BE2C (cell line): ENCODE data around the gene UBE2U.

Experiments
- DNase-seq: peaks from one replicate; pipeline ENCODE4 v3.0.0-alpha.2; 2020
- H3K27me3 ChIP-seq: fragments of 250-450 bp; sonication (Bioruptor Pico); 2 replicates; pipeline ENCODE4 v1.5.1; 2020; ENCODE audit warnings: mild to moderate bottlenecking
- H3K36me3 ChIP-seq: fragments of 250-450 bp; sonication (Bioruptor Pico); 2 replicates; pipeline ENCODE4 v1.5.1; 2020; ENCODE audit warnings: mild to moderate bottlenecking
- H3K4me1 ChIP-seq: fragments of 250-450 bp; sonication (Bioruptor Pico); 2 replicates; pipeline ENCODE4 v1.5.1; 2020
- H3K4me3 ChIP-seq: 2 replicates; pipeline ENCODE4 v1.5.1; 2011; ENCODE audit warnings: low read depth, low read length
- H3K9me3 ChIP-seq: fragments of 250-450 bp; sonication (Bioruptor Pico); 2 replicates; pipeline ENCODE4 v1.5.1; 2020
- CTCF ChIP-seq: IDR thresholded peaks from 2 replicates; pipeline ENCODE4 v1.5.1; 2012; ENCODE audit warnings: mild to moderate bottlenecking, low read depth, low read length

Gene UBE2U

GRCh38 chr1:64229307-64229706, 25.9 kb downstream of the UBE2U start:
- no peaks in the 10 kb centered on the region; the same call in 1 of the 2 replicates for H3K4me1 ChIP-seq
- no peaks in the 10 kb centered on the region for H3K9me3 ChIP-seq
- no peaks in the 10 kb centered on the region for H3K36me3 ChIP-seq
- DNase-seq: no peak
- H3K4me3 ChIP-seq: no peak overlapping the region
- no peaks in the 10 kb centered on the region for H3K27me3 ChIP-seq
- TF ChIP-seq CTCF: no peak

GRCh38 chr1:64231153-64231552, 27.7 kb downstream of the UBE2U start:
- Histone ChIP-seq H3K9me3 (no peaks in the 10 kb centered on the region), H3K36me3 (no peaks in the 10 kb centered on the region), H3K27me3 (no peaks in the 10 kb centered on the region), H3K4me3 (no peak overlapping the region), H3K4me1 (no peaks in the 10 kb centered on the region; the same call in 1 of the 2 replicates)
- TF ChIP-seq CTCF: no peak
- DNase-seq: no peak

GRCh38 chr1:64231654-64232053, 28.2 kb downstream of the UBE2U start:
- Histone ChIP-seq H3K4me1 (no peaks in the 10 kb centered on the region; the same call in 1 of the 2 replicates), H3K27me3 (no peaks in the 10 kb centered on the region)
- DNase-seq: no peak

GRCh38 chr1:64234714-64235113, 31.3 kb downstream of the UBE2U start:
- Histone ChIP-seq H3K27me3 (no peaks in the 10 kb centered on the region), H3K9me3 (no peaks in the 10 kb centered on the region), H3K36me3 (no peaks in the 10 kb centered on the region), H3K4me1 (no peaks in the 10 kb centered on the region; the same call in 1 of the 2 replicates), H3K4me3 (no peak overlapping the region)
- TF ChIP-seq CTCF: no peak
- DNase-seq: no peak

More at GRCh38 chr1:64231654-64232053, 28.2 kb downstream of the UBE2U start:
- TF ChIP-seq CTCF: no peak
- Histone ChIP-seq H3K36me3 (no peaks in the 10 kb centered on the region), H3K9me3 (no peaks in the 10 kb centered on the region), H3K4me3 (no peak overlapping the region)

GRCh38 chr1:64235181-64235580, 31.8 kb downstream of the UBE2U start:
- no peaks in the 10 kb centered on the region for H3K36me3 ChIP-seq
- no peak for TF ChIP-seq CTCF

GRCh38 chr1:64235910-64236309, 32.5 kb downstream of the UBE2U start:
- Histone ChIP-seq H3K27me3 (no peaks in the 10 kb centered on the region), H3K4me3 (no peak overlapping the region), H3K36me3 (no peaks in the 10 kb centered on the region), H3K4me1 (no peaks in the 10 kb centered on the region; the same call in 1 of the 2 replicates), H3K9me3 (no peaks in the 10 kb centered on the region)
- no peak for TF ChIP-seq CTCF
- DNase-seq: no peak

More at GRCh38 chr1:64235181-64235580, 31.8 kb downstream of the UBE2U start:
- H3K4me1 ChIP-seq: no peaks in the 10 kb centered on the region; the same call in 1 of the 2 replicates
- DNase-seq: no peak
- no peaks in the 10 kb centered on the region for H3K27me3 ChIP-seq
- H3K4me3 ChIP-seq: no peak overlapping the region
- H3K9me3 ChIP-seq: no peaks in the 10 kb centered on the region
